HG03442 (cell line): ENCODE measurements around the gene TECPR1.

Experiments
- ATAC-seq: cut with Tn5 transposase; IDR thresholded peaks from one replicate; pipeline ENCODE4 v1.9.1; 2021; ENCODE audit warnings: mild to moderate bottlenecking, moderate library complexity; ENCODE audit not compliant: unreplicated experiment

TECPR1 gene

DNA sequence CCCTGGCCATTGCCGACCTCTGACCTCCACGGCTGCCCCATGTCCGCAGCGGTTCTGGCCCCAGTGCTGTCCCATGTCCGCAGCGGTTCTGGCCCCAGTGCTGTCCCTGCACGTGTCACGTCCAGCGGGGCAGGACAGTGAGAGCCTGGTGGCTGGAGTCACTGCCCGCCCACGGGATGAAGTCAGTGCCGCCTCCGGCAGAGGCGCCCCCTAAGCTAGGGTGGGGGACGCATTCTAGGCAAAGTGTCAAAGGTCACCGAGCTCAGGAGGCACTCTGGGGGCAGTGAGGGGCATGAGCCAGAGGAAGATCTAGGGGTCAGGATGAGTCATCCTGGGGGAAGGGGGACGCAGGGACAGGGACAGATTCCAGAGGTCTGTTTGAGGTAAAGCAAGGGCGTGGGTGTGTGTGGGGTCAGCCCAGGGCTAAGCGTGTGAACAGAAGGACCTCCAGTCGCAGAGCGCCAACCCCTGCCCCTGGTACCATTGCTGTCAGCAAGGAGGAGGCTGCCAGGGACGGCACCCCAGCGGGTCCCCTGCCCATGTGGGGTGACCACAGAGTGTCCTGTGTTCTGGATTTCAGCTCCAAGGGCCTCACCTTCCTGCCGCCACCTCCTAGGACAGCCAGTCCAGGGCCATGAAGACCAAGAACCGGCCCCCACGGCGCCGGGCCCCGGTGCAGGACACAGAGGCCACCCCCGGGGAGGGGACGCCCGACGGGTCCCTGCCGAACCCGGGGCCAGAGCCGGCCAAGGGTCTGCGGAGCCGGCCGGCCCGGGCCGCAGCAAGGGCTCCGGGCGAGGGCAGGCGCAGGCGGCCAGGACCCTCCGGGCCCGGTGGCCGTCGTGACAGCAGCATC, 40.1 kb downstream of the TECPR1 start:
- no peak for ATAC-seq

DNA sequence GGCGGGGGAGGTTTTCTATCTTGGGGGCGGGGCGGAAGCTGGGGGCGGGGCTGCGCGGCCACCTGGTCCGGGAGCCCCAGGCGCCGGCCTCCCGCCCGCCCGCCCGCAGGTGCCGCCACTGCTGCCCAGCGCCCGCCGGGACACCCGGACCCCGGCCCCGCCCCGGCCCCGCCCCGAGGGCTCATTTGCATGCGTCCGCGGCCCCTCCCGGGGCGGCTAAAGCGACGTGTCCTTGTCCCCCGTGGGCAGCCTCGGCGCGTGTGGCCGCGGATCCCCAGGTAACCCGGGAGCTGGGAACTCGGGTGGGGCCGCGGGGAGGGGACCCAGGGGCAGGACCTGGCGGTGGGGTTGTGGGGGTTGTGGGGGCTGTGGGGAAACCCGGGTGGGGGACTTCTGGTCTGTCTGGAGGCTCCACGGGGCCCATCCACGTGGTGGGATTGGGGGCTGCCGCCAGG, 40.8 kb downstream of the TECPR1 start, which contains the start of gene BHLHA15:
TSS of gene BHLHA15 (plus strand) at position 219 of the 455 bp plus-strand sequence. CDS start 871 bp downstream, outside the sequence.
- ATAC-seq: no peak

GRCh38 chr7:98210513-98211220, 41.4 kb downstream of the TECPR1 start:
- ATAC-seq: no peak

GRCh38 chr7:98209166-98209920, 42.7 kb downstream of the TECPR1 start:
- no peak for ATAC-seq

DNA sequence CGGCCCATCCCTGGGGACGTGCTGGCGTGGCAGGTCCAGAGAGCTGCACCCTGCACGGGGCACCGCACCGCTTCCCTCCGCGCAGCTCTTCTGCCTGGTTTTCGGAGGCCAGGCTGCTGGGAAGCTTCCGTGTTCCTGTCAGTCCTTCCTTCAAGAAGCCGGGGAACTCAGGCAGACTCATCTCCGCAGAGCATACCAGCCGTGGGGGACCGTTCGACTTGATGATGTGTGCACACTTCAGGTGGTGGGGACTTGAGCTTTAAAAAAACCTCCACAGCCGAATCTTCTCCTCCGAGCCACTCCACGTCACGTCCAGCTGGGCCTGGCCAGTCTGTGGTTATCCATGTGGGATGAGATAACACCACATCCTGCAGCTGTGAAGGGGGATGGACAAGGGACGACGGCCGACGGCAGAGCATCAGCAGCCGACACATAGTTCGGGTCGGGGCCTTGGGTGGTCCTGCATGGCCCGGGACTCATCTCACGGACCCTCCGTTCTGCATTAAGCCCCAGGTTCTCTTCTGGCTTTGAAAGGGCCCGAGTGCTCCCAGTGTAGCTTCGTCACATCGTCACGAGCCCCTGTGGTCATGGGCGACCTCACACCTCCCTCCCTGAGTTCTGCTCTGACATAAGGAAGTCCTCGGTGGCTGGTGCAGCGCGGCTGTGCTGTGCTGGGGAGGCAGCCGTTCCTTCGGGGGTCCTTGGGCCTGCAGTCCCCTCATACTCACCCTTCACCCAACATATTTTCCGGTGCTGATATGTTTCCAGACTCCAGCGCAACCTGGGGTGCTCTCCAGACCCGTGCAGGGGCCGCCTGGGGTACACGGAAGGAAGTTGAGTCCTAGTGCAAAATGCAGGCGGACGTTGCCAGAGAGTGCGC, 45.3 kb downstream of the TECPR1 start:
- ATAC-seq: no peak

DNA sequence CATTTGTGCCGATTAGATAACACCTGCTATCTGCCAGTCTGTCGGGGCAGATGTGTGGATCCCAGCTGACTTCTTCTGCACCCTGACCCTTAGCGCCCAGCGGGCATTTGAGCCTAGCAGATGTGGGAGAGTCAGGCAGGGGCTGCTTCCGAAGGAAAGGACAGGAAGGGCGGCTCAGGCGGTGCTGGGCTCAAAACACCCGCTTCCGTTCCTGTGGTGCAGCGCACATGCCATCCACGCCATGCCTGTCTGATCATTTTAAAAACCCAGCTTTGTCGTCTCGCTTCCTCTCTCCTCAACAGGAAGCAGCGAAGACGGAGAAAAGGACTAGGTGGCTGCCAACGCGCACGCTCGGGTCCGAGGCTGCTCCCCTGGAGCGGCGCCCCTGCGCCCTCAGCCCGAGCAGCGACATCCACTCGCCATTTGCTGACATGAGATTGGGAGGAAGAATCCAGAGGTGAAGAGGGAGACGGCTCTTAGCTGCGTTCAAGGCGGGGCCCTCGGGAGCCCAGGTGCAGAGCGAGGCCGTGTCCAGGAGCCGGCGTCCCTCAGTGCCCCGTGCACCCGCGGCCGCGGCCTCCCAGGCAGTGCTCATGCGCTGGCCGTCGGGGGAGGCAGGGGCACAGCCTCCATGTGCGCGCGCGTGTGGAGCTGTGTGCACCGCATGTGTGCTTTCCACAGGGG, 46.7 kb downstream of the TECPR1 start:
- ATAC-seq: no peak

DNA sequence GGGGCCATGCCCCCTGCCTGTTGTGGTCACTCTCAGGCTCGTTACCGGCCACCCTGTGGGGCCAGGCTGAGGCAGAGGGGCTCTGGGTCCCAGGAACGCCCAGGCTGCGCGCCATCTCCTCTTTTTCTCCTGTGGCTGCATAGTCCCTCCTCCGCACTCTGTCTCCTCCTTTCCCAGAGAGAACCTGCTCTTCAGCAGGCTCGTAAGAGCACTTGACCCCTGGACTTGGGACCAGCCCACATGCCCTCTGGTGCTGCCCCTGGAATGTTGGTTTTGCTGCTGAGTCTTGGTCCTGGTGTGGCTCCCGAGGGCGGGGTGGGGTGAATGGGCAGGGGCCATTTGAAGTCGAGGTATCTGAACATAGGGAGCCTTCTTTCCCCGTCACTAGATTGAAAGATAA, 47.4 kb downstream of the TECPR1 start:
- no peak for ATAC-seq

DNA sequence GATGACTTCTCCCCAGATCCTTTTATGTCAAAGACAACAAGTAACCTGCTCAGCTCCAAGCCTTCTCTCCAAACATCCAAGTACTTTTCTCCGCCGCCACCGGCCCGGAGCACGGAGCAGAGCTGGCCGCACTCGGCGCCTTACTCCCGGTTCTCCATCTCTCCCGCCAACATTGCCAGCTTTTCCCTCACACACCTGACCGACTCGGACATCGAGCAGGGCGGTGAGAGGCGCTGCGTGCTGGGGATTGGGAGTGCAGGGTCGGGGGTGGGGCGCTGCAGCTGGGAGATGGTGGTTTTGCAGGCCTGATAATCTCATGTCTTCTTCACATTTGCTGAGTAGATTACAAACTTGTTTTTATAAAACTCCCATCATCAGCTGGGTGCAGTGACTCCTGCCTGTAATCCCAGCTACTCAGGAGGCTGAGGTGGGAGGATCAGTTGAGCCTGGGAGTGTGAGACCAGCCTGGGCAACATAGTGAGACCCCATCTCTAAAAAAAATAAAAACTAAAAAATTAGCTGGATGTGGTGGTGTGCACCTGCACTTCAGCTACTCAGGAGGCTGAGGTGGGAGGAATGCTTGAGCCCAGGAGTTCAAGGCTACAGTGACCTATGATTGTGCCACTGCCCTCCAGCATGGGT, 47.9 kb downstream of the TECPR1 start:
- ATAC-seq: no peak

- peak; percentile 41 for ATAC-seq
These were observed 48.6 kb downstream of the TECPR1 start for GRCh38 chr7:98203261-98203963.

DNA sequence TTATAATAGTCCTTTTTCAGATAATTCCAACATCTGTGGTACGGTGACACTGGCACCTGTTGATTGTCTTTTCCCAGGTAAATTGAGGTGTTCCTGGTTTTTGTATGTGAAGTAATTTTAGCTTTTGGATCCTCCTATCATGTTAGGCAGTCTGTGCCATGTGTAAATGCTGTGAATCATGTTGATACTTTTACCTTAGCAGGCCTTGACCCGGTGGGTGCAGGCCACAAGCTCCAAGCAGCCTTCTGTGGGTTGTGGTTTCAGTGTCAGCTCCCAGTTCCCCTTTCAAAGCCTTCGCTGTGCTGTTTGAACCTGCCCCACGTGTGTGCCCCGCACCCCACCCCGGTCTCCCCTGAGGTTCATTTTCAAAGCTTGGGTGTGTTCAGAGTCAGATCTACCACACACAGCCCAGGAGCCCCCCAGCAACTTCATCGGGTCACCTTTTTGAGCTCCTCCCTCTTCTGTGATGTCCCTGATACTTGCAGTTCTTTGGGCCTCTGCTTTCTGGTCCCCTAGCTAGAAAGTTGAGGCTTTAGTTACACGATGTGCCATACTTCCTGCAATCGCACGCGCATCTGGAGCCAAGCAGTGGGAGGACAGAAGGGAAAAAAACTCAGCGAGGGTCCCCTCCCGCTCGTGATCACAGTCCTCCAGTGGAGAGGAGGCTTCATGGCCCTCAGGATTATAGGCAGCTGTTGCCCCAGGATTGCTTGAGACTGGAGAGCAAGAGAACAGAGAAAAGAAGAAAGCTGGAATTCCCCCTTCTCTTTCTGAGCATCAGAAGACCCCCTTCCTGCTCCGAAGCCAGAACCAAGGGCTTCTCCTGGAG, 49.5 kb downstream of the TECPR1 start:
- ATAC-seq: peak; percentile 91

DNA sequence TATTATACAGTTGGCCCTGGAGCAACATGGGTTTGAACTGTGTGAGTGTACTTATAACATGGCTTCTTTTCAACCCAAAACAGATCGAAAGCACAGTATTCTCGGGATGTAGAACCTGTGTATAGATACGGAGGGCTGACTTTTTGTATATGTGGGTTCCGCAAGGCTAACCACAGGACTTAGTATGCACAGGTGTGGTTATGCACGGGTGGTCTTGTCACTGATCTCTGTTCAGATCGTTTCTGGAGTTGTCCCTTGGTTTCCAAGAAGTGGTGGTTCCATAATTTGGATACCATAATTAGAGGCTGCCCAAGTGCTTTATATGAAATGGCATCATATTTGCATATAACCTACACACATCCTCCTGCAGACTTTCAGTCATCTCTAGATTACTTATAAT, 51.7 kb downstream of the TECPR1 start:
- peak; percentile 28 for ATAC-seq

DNA sequence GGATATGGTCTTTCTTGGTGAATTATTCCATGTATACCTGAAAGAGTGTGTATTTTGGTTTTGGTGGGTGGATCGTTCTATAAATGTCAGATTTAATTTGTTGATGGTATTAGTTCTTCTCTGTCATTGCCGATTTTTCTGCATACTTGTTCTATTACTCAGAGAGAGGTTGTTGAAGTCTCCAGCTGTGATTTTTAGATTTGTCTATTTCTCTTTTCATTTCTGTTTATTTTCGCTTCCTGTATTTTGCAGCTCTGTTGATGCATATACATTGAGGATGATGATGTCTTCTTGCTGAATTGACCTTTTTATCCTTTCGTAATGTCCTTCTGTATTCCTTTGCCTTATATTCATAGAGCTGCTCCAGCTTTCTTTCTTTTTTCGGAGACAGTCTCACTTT, 52.9 kb downstream of the TECPR1 start:
- no peak for ATAC-seq

GRCh38 chr7:98196706-98197605, 55.1 kb downstream of the TECPR1 start:
- ATAC-seq: no peak

- ATAC-seq: no peak
These were observed 57.2 kb downstream of the TECPR1 start for GRCh38 chr7:98194672-98195457.

- ATAC-seq: no peak
These were observed 57.8 kb downstream of the TECPR1 start for GRCh38 chr7:98194186-98194585.
